Measurements from ENCODE around the gene TSPAN8.
"Not testable (repeated sequence)": the region's sequence is repeated elsewhere in the genome, so short reads cannot be mapped to it uniquely, and the experiment has no call there.

Gene TSPAN8

DNA sequence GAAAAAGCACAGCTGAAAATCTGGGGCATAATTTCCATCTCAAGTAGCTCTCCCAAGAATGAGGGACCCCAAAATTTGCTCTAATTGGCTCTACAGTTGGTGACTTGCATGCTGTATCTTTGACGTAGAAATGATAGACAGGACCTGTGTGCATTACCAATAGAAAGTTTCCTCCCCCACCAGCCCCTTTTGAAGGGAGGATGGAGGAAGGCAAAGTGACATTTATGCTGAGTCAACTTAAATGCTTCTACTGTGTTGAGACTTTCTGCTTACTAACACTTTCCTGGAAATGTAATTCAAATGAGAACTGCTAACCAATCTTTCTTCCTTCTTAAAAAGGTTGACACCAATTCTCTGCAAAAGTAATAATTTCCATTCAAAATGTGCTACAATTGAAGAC is 31.9 kb downstream of the TSPAN8 start:
- TF ChIP-seq, protein P1, sequence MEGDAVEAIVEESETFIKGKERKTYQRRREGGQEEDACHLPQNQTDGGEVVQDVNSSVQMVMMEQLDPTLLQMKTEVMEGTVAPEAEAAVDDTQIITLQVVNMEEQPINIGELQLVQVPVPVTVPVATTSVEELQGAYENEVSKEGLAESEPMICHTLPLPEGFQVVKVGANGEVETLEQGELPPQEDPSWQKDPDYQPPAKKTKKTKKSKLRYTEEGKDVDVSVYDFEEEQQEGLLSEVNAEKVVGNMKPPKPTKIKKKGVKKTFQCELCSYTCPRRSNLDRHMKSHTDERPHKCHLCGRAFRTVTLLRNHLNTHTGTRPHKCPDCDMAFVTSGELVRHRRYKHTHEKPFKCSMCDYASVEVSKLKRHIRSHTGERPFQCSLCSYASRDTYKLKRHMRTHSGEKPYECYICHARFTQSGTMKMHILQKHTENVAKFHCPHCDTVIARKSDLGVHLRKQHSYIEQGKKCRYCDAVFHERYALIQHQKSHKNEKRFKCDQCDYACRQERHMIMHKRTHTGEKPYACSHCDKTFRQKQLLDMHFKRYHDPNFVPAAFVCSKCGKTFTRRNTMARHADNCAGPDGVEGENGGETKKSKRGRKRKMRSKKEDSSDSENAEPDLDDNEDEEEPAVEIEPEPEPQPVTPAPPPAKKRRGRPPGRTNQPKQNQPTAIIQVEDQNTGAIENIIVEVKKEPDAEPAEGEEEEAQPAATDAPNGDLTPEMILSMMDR (IDR thresholded peaks at IDR 0.05; ENCODE audit: insufficient read depth, low read length, poor library complexity, severe bottlenecking): no peak
- Histone ChIP-seq H3K27me3 (replicated peaks; ENCODE audit: control insufficient read depth, insufficient read depth, low read length) (no peaks in the 10 kb centered on the region), H3K4me3 (replicated peaks; ENCODE audit: low read depth, low read length) (no peak overlapping the region), H3K36me3 (ENCODE audit: control insufficient read depth, insufficient read depth, low read length) (no peaks in the 10 kb centered on the region)
- no peak for DNase-seq (ENCODE audit: extremely low read depth, insufficient read length)

DNA sequence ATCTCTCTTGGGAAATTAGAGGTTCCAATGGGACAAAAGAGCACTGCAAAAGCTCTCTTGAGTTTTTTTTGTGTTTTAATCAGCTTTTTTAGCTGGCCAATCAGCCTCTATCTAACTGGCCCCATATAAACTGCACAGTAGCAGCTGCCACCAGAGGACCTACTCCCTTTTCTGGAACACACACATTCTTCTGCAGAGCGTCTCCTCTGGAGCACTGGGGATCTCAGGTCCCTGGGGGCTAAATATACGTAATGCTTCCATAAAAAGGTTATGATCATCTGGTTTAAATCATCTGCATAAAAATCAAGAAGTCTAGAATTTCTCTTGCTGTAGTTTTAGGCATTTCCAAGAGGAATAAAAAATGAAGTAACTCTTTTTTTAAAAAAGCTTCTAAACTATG is 32.3 kb downstream of the TSPAN8 start:
- no peaks in the 10 kb centered on the region for H3K27me3 ChIP-seq (replicated peaks; ENCODE audit: control insufficient read depth, insufficient read depth, low read length)
- no peak for DNase-seq (ENCODE audit: extremely low read depth, insufficient read length)
- H3K36me3 ChIP-seq (ENCODE audit: control insufficient read depth, insufficient read depth, low read length): no peaks in the 10 kb centered on the region
- TF ChIP-seq, protein P1 (IDR thresholded peaks at IDR 0.05; ENCODE audit: insufficient read depth, low read length, poor library complexity, severe bottlenecking): no peak
- no peak overlapping the region for H3K4me3 ChIP-seq (replicated peaks; ENCODE audit: low read depth, low read length)

DNA sequence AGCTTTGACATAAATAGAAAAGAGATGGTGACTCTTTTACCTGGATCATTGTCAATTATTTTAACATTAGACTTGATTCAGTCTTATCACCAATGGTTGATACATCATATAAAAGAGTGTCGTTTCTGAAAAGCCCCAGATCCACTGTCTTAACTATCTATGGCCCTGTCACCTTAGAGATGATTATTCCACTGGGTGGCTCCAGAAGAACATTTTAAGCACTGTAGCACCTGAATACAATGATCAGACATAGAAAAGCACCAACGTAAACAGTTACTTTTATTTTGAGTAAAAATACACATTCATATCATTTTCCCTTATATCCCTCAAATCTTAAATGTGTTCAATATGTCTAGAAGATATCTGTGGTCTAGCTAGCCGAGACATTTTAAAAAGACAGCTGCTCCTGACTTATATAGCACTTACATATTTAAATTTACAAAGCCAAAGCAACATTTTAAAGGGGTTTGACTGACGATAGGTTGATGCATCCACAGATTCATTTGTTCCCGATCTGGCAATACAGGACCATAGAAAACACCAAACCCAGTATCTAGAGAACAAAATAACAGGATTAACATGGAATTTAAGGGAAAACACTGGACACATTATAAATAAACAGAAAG is 32.9 kb downstream of the TSPAN8 start:
- TF ChIP-seq, protein P1 (IDR thresholded peaks at IDR 0.05; ENCODE audit: insufficient read depth, low read length, poor library complexity, severe bottlenecking): no peak
- no peak overlapping the region for H3K4me3 ChIP-seq (replicated peaks; ENCODE audit: low read depth, low read length)
- no peak for DNase-seq (ENCODE audit: extremely low read depth, insufficient read length)
- H3K36me3 ChIP-seq (ENCODE audit: control insufficient read depth, insufficient read depth, low read length): no peaks in the 10 kb centered on the region
- H3K27me3 ChIP-seq (replicated peaks; ENCODE audit: control insufficient read depth, insufficient read depth, low read length): no peaks in the 10 kb centered on the region

DNA sequence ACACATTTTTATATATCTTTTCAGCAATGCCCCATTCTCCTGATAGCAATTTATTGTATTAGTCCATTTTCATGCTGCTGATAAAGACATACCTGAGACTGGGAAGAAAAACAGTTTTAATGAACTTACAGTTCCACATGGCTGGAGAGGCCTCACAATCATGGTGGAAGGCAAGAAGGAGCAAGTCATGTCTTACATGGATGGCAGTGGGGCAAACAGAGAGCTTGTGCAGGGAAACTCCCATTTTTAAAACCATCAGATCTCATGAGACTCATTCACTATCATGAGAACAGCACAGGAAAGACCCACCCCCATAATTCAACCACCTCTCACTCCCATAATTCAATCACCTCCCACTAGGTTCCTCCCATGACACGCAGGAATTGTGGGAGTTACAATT is 44.7 kb downstream of the TSPAN8 start:
- not testable (repeated sequence) for DNase-seq (ENCODE audit: extremely low read depth, insufficient read length); H3K27me3 ChIP-seq (replicated peaks; ENCODE audit: control insufficient read depth, insufficient read depth, low read length); H3K4me3 ChIP-seq (replicated peaks; ENCODE audit: low read depth, low read length); H3K36me3 ChIP-seq (ENCODE audit: control insufficient read depth, insufficient read depth, low read length)

DNA sequence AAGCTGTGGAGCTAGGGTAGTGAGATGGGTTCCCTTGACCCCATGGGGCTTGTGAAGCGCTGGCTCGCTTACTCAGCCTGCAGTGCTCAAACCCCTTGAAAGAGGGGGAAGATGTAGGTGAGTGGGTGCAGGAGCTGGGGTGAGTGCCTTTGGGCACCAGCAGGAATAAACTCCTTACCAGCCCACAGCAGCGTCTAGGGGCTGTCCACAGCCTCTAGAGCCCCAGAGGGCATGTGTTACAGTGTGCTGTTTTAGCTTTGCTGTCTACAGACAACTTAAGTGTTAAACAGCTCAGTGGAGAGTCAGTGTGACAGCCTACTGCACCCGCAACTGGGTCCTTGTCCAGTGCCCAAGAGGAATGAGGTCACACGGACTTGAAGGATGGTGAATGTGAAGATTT is 48.0 kb downstream of the TSPAN8 start:
- H3K36me3 ChIP-seq (ENCODE audit: control insufficient read depth, insufficient read depth, low read length): no peaks in the 10 kb centered on the region
- no peak for DNase-seq (ENCODE audit: extremely low read depth, insufficient read length)
- no peaks in the 10 kb centered on the region for H3K27me3 ChIP-seq (replicated peaks; ENCODE audit: control insufficient read depth, insufficient read depth, low read length)
- TF ChIP-seq, protein P1 (IDR thresholded peaks at IDR 0.05; ENCODE audit: insufficient read depth, low read length, poor library complexity, severe bottlenecking): no peak
- H3K4me3 ChIP-seq (replicated peaks; ENCODE audit: low read depth, low read length): no peak overlapping the region

DNA sequence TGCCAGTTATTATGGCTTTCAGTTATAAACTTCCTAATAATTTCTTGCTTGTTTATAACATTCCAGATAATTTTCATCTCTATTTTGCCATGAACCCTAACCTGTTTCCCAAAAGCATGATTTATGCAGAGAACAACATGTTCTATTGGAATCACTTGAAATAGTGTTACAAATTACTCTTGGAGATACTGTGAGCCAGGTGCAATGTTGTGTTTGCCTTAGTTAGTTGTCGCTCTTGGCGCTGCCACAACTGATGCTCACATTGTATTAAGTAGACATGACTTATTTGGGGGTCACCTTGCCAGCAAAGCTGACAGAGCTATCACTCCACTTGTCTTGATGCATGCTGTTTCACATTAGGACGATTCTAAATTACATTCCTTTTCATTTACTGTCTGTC is 49.4 kb downstream of the TSPAN8 start:
- no peaks in the 10 kb centered on the region for H3K27me3 ChIP-seq (replicated peaks; ENCODE audit: control insufficient read depth, insufficient read depth, low read length)
- TF ChIP-seq, protein P1 (IDR thresholded peaks at IDR 0.05; ENCODE audit: insufficient read depth, low read length, poor library complexity, severe bottlenecking): no peak
- no peaks in the 10 kb centered on the region for H3K36me3 ChIP-seq (ENCODE audit: control insufficient read depth, insufficient read depth, low read length)
- no peak overlapping the region for H3K4me3 ChIP-seq (replicated peaks; ENCODE audit: low read depth, low read length)
- no peak for DNase-seq (ENCODE audit: extremely low read depth, insufficient read length)

All from GM06990 (cell line).